Measurements from ENCODE around the gene NAE1.
"Not testable (repeated sequence)": the region's sequence is repeated elsewhere in the genome, so short reads cannot be mapped to it uniquely, and the experiment has no call there.

Gene NAE1

DNA sequence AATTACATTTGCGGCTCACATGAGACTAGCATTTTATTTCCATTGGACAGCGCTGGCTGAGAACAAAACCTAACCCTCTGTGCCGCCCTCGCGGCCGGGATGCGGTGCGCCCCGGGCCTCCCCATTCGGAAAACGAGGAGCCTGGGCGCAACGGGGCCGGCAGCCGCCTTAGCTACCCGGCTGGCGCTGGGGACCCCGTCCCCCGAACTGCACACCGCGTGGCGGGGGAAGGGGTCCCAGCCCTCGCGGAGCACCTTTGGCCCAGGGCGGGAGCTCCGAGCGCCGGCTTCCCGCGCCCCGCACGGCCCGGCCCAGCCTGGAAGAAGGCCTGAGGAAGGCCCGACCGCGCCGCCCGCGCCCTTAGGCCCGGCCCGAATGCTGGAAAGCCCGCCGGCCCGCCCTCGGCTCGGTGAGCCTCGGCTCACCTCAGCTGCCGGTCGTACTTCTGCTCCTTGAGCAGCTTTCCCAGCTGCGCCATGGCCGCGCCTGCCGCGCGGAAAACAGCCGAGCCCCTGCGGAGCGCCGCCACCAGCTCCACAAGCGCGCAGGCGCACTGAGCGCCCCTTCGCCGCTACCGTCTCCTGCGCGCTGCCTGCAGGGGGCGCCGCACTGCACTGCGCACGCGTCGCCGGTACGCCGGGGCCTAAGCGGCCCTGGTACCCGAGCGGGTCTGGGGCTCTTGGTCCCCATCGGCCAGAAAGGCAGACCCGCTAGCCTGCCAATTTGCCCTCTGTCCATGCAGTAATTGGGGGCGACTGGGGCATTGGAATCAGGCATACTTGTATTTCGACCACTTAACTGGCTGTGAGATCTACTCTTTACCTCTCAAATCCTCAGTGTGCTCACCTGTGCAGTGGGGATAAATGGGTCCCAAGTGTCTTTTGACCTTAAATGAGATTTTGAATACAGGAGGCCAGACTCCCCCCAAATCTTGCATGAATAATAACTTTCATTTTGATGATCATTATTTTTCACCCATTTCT, at the start of gene NAE1:
Gene NAE1, minus strand, starts transcription at position 555 of the 983 bp plus-strand sequence. Its CDS starts 77 bp downstream, at position 478.
- peak; percentile 39 to 94 (median 86) for DNase-seq
- intact Hi-C loops (cut with DNase I): loop anchor here (5.0 kb wide), 1 partner anchor 78 kb away; the partner anchor contains the start of gene DYNC1LI2

DNA sequence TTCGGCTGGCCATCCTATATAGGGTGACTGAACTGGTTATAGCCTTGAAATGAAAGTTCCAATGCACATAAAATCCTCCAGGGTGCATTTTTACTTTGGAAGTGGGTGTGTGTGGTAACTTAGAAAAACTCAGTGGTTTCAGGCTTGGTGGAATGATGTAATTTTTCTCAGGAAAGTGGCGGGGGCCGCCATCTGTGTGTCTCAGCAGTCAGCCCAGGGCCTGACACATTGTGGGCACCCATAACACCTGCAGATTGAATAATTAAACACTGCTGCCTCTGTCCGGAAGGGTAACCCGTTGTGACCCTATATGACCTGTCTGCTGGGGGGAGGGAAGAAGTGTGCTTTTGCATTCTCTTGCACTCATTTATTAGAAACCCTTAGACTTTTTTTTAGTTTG, 47.3 kb upstream of the NAE1 start:
- intact Hi-C loops (cut with DNase I): loop anchor here (10.0 kb wide), 1 partner anchor 153 kb away; no protein-coding TSS in a partner anchor
- DNase-seq: peak in 5 of 42 donors; percentile 22 to 50 (median 42)

DNA sequence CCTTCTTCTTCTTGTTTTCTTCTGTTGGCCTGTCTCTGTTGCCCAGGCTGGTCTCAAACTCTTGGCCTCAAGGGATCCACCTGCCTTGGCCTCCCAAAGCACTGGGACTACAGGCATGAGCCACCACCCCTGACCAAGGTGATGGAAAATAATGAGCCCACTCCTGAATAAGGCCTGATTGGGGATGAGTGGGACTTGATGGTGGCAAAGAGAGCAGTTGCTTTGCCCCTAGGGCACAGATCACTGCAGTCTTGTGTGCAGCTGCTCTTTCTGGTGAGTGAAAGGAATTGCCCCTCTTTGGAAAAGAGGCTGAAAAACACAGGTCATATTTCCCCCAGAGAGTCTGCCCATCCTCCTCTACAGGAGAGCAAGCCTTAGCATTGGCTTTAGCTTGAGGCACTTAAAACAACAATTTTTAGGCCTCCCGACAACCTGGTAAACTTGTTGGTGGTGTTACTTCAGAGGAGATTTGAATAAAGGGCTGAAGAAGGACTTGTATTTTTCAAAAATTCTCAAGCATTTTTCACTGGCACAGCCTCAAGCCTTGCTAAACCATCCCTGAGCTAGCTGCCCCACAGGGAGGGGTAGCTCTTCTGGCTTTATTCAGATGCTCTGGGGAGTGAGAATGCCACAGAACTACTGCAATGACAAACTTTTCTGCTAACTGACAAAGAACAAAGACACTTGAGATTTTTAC, 43.5 kb upstream of the NAE1 start:
- intact Hi-C loops (cut with DNase I): loop anchor here (10.0 kb wide), 1 partner anchor 149 kb away; no protein-coding TSS in a partner anchor
- no peak for DNase-seq

DNA sequence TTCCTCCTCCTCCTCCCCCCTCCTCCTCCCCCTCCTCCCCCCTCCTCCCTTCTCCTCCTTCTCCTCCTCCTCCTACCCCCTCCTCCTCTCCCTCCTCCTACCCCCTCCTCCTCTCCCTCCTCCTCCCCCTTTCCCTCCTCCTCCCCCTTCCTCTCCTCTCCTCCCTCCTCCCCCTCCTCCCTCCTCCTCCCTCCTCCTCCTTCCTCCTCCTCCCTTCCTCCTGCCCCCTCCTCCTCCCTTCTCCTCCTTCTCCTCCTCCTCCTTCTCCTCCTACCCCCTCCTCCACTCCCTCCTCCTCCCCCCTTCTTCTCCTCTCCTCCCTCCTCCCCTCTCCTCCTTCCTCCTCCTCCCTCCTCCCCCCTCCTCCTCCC, 42.9 kb upstream of the NAE1 start:
- no peak for DNase-seq
- intact Hi-C loops (cut with DNase I): loop anchor here (10.0 kb wide), 1 partner anchor 149 kb away; no protein-coding TSS in a partner anchor

DNA sequence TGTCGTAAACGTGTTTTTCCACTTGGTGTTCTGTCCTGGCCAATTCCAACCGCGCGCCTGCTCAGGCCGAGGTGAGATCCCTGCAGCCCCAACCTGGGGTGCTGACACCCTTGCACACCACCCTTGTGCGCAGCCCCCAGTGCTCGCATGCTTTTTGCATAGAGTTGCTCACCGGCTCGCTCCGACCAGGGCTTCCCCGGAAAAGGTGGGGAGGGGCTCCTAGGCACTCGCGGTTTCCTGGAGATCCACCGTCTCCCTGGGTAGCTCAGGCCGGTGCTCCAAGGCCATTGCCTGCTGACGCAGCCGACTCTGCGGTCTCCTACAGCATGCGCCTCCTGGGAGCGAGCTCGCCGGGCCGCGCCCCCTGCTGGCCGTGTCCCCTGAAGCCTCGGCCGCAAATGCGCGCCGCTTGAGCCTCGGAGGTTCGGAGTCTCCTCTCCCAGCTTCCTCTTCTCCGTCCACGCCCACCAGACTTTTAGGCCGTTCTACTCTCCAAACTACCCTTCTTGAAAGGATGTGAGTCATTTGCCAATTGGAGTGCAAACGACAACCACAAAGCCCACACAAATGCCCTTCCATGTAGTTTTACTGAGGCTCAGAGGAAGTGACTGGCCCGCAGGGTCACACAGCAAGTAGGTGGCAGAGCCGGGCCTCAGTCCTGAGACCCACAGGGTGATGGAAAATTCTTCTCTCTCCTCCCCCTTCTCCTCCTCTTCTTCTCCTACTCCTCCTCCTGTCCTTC, 42.3 kb upstream of the NAE1 start:
- intact Hi-C loops (cut with DNase I): loop anchor here (10.0 kb wide), 1 partner anchor 148 kb away; no protein-coding TSS in a partner anchor

DNA sequence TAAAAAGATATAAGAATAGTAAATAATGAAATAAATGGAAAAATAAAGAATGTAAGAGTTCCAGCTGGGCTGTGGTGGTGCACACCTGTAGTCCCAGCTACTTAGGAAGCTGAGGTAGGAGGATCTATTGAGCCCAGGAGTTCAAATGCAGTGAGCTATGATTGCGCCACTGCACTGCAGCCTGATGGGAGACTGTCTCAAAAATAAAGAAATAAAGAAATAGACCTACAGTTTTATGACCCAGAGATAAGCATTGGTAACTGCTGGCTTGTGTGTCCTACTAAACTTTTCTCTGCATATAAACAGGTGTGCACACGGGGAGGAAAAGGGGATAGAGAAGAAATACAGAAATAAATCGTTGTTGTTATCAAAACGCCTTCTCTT, 41.8 kb upstream of the NAE1 start:
- no peak for DNase-seq
- intact Hi-C loops (cut with DNase I): loop anchor here (10.0 kb wide), 1 partner anchor 148 kb away; no protein-coding TSS in a partner anchor

More for the DNA sequence above, 42.3 kb upstream of the NAE1 start:
- peak; percentile 71 to 96 (median 90) for DNase-seq

DNA sequence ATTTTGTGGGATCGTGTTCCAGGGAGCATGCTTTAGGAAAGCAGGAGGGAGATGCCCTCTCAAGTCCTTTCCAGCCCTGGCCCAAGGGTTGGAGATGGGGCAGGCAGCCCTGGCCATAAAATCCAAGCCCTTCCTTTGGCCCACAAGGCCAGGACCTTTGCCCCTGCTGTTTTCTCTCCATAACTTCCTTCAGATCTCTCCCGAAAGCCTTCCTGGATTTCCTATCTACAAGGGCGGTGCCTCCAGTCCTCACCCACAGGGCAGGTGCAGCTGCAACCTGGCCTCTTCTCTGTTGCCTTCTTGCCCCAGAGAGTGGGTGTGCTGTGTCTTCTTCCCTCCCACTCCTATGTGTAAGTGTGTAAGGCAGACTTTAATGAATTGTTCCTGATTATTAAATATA, 41.1 kb upstream of the NAE1 start:
- intact Hi-C loops (cut with DNase I): loop anchor here (10.0 kb wide), 1 partner anchor 147 kb away; no protein-coding TSS in a partner anchor
- DNase-seq: no peak

DNA sequence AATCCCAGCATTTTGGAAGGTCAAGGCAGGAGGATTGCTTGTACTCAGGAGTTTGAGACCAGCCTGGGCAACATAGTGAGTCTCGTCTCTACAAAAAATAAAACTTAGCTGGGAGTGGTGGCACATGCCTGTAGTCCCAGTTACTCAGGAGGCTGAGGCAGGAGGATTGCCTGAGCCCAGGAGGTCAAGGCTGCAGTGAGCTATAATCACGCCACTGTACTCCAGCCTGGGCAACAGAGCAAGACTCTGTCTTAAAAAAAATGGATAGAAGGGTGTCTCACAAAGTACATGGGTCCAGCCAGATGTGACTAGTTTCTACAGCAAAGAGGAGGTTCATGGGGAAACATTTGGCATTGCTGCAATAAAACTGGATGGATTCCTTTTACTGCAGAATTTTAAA, 40.6 kb upstream of the NAE1 start:
- not testable (repeated sequence) for DNase-seq
- intact Hi-C loops (cut with DNase I): loop anchor here (10.0 kb wide), 1 partner anchor 147 kb away; no protein-coding TSS in a partner anchor

DNA sequence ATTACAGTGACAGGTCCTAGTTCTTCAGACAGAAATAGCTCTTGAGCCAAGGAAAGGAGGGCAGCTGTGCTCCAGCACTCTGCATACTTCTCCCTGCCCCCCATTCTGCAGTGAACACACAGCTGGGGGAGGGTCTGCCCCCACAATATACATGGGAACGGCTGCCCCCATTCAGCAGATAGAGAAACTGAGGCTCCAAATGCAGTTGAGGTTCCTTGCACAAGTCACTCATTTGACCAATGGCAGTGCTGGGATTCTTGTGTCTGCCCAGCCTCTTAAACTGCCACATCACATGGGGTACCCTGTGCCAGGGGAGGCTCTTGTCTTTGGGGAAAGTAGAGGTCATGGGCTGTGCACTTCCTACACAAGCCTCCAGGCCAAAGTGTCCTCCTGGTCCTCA, 38.6 kb upstream of the NAE1 start:
- no peak for DNase-seq
- intact Hi-C loops (cut with DNase I): loop anchor here (5.0 to 10.0 kb wide), 2 partner anchors 265 to 462 kb away; partner anchors contain the start of gene CMTM3

DNA sequence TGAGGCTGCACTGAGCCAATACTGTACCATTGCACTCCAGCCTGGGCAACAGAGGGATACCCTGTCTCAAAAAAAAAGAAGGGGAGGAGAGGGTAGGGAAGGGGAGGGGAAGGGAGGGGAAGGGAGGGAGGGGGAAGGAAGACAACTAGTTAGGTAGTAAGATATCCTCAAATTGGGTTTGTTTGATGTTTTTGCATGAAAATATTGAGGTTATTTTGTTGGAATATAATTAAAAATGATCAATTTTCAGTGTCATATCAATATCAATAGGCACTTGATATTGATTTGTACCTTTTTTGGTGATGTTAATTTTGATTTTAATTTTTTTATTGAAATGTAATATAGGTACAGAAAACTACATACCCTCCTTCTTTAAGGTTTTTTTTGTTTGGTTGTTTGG, 32.9 kb upstream of the NAE1 start:
- intact Hi-C loops (cut with DNase I): loop anchor here (10.0 kb wide), 1 partner anchor 259 kb away; the partner anchor contains the start of gene CMTM3
- DNase-seq: no peak

DNA sequence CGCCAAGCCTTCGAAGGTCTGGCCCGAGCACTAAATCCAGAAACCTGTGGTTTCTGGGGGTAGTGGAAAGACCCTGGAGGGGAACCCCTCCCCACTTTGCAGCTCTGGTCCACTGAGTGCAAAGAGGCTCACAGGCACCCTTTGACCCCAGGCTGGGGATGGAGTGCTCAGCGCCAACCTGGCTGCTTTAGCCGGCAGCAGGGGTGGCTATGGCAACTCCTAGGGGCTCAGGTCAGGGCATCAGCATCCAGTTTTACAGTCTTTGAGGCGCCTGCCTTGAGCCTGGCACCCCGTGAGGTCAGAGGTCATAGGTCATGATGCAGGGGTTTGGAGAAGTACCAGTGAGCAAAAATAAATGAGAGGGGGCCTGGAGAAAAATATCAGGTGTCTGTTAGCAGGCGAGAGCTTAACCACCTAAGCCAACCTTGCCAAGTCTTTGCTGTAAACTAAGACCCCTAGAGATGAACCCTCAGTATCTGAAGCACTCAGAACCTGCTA, 31.3 kb upstream of the NAE1 start:
- no peak for DNase-seq
- intact Hi-C loops (cut with DNase I): loop anchor here (10.0 kb wide), 1 partner anchor 257 kb away; the partner anchor contains the start of gene CMTM3

DNA sequence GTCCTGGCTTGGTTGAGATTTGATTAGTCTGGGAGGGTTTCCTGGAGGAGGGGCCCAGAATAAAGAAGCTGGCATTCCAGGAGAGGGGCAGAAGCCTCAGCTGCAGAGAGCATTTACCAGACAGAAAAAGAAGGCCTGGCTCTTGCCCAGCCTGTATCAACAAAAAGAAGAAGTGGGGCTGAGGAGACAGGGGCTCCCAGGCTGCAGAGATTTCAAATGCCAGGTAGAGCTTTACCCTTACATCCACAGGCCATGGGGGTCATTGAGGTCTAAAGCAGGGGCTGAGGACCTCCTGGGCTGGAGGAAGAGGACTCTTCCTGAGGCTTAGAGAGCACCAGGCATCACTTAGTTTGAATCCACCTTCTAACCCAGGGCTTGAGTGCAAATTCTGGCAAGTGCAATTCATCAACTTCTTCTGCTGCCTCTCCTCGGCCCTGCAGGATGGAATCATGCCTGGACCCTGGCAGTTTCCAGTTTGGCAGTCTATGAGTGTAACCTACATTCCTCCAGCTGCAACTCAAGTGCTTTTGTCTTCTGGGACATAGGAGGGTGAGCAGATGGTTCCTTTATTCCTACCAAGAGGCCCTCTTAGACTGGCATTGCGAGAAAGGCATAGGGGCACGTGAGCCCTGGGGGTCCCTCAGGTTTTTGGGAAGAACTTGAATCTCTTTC, 28.8 kb upstream of the NAE1 start:
- intact Hi-C loops (cut with DNase I): loop anchor here (10.0 kb wide), 1 partner anchor 255 kb away; the partner anchor contains the start of gene CMTM3
- DNase-seq: no peak

DNA sequence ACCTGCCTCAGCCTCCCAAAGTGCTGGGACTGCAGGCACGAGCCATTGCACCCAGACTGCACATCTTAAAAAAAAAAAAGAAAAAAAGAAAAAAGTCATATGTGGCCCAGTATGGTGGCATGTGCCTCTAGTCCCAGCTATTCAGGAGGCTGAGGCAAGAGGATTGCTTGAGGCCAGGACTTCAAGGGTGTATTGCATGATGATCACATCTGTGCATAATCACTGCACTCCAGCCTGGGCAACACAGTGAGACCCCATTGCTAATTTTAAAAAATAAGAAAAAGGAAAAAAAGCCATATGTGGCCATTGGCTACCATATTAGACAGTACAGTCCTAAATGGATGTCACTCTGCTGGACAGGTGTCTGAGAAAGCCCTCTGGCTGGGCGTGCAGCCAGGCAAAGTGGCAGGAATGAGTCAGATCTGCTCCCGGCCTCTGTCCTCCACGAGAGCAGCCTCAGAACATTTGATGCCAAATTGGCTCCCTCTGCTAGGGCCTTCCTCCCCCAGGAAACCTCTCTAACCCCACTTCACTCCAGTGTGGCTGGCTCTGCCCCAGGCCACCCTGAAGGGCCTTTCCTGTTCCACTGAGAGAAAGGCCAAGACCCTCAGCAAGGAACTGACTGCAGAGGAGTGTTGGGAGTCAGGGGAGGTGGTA, 28.1 kb upstream of the NAE1 start:
- intact Hi-C loops (cut with DNase I): no loop called here
- peak in 3 of 42 donors; percentile 47 to 61 (median 53) for DNase-seq

DNA sequence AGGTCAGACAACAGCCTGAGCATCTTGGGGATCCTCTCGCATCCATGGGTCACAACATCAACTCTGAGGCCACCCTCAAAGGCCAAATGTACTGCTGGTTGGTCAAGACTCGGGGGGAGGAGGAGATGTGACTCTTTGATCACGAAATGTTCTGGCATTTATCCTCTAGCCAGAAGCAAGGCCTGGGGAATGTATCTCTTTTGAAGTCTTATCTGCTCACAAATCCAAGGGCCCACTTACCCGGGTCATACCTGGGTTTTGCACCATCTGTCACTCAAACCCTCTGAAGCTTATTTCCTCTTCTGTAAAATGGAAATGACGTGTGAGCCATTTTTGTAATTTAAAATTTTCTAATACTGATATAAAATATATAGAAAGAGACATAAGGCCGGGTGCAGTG, 26.7 kb upstream of the NAE1 start:
- intact Hi-C loops (cut with DNase I): no loop called here
- DNase-seq: no peak

DNA sequence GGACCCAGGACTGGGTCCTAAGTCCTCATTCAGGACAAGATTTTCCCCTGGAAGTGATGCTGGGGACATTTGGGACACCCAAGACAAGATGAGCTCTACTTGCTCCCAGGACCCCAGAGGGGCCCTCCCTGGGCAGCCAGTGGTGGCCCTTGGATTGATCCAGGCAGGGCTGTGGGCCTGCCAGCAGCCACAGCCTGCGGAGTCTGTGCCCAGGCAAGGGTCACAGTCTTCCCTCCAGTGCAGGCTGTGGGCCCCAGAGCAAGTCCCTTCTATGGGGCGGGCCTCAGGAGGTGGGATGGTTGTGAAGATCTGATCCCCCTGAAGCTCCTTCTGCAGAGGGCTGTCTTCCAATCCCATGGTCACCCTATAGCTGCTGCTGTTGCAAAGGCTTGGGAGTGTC, 26.0 kb upstream of the NAE1 start:
- no peak for DNase-seq
- intact Hi-C loops (cut with DNase I): no loop called here

DNA sequence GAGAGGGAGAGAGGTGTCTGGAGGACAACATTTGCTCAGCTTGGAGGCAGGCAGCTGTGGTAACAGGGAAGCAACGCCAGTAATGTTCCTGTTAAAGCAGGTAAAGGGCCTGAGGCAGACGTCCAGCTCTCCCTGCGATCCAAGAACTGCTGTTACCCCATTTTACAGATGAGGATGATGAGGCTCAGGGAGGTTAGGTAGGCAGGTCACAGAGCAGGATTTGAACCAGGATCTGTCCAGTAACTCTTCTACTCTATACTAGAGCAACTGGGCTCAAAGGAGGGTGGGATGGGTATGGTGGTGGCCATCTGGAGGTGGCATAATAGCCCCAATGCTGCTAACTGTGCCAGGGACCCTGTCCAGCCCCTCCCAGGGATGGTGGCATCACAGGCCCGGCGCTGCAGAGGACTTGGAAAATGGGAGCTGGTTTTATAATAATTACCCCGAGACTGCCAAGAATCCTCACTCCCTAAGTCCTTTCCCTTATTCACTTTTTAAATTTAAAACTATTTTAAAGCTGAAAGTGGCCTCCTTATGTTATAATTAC, 25.5 kb upstream of the NAE1 start:
- intact Hi-C loops (cut with DNase I): no loop called here
- no peak for DNase-seq

Measured in head of caudate nucleus (tissue), 42 donors.